AG08395 (cell line): Measurements from ENCODE around the gene IL1RL1.
"Not testable (repeated sequence)": the region's sequence is repeated elsewhere in the genome, so short reads cannot be mapped to it uniquely, and the experiment has no call there.

Experiments
- DNase-seq: peaks from one replicate; pipeline ENCODE4 v3.0.0; 2012; ENCODE audit warnings: mixed read lengths, low spot score

Gene IL1RL1

GRCh38 chr2:102291319-102292075 is 19.9 kb upstream of the IL1RL1 start:
- DNase-seq, result no peak

- no peak for DNase-seq
Measured at GRCh38 chr2:102294802-102295489, 16.4 kb upstream of the IL1RL1 start.

GRCh38 chr2:102295566-102295965 is 15.8 kb upstream of the IL1RL1 start:
- DNase-seq, result no peak

DNA sequence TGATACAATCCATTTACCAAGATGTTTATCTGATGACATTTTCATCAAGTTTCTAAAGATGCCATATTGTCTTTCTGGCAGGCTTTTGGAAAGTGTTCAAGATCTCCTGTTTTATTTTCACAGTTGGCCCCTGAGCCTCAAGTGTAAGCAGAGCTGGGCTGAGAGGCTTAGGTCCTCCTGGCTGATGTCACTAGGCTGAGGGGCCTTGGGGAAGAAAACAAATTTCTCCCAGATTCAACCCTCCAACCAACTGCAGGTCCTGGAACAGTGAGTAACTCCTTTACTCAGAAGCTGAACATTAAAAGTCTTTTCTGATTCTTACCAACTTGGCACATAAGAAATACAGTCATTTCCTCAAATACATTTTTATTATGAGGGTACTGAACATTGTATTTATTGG is 14.9 kb upstream of the IL1RL1 start:
- no peak for DNase-seq

GRCh38 chr2:102297891-102298290 is 13.5 kb upstream of the IL1RL1 start:
- DNase-seq, result no peak

GRCh38 chr2:102301867-102302362 is 9.4 kb upstream of the IL1RL1 start:
- no peak for DNase-seq

DNA sequence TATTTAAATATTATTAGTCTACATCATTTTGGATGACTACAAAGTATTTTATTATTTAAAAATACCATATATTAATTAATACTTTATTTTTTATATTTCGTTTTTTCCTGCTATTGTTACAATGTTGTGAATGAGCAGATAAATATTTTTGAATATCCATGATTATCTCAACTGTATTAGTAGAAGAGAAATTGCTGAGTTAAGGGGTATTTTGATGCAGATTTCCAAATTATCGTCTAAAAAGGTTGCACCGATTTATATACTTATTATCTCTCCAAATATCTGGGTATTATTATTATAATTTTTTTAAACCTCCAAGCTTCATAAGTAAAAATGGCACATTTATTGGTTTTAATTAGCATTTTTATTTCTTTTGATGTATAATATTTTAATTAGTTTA is 8.9 kb upstream of the IL1RL1 start:
- DNase-seq, result no peak

- no peak for DNase-seq
Measured at GRCh38 chr2:102303589-102303988, 7.8 kb upstream of the IL1RL1 start.

GRCh38 chr2:102304268-102304667 is 7.1 kb upstream of the IL1RL1 start:
- no peak for DNase-seq

DNA sequence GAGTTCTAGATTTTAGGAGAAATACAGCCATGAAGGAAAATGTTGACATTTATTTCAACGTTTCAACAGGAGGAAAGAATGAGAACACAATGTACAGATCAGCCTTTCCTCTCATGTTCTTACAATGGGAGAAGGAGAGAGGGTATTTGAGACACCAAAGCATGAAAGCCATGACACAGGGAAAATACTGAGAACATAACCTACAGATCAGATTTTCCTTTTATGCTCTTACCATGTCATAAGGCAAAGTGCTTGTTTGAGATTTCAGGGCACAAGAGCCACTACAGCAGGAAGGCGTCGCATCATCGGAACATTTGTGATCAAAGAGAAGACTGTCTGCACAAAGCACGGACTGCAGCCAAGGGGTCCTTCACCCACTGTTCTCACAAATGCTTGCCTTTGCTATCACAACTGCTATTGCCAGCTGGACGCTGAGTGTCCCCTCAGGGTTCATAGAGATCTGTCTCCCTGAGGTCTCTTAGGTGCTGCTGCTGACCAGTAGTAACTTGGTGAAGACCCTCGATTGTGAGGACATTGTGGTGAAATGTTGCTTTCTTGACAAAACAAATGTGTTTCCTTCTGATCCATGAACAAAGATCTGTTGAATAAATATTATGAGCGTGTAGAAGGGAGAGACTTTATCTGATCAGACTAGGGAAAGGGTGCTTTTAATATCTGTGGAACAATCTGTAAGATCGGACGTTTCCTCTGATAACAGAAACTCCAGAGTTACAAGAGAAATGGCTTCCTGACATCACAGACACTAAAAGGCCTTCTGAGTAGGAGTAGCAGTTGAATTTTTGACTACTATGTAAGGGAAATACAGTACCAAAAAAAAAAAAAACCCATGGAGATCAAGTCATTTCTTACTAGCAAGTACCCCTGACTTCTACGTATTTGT is 6.4 kb upstream of the IL1RL1 start:
- DNase-seq, result no peak

- DNase-seq, result no peak
Measured at GRCh38 chr2:102306125-102306524, 5.2 kb upstream of the IL1RL1 start.

- peak; percentile 13 for DNase-seq
Measured at GRCh38 chr2:102313025-102313424, 1.7 kb downstream of the IL1RL1 start.

DNA sequence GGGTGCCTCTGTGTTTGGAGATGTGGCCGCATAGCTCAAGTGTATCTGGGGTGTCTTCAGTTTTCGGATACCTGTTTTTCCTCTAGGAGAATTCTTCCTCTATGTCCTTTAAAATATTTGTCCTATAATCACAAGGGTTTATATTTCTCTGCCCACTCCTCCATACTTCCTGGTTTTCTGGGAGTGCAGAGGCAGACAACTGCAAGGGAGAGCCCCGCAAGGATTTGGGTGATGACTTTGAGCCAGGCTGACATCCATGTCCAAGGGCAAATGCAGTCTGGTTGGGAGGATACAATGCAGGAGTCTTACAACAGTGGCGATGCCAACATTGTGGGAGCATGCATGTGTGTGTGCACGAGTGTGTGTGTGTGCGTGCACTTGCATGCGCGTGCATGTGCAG is 2.1 kb downstream of the IL1RL1 start:
- DNase-seq, result no peak

DNA sequence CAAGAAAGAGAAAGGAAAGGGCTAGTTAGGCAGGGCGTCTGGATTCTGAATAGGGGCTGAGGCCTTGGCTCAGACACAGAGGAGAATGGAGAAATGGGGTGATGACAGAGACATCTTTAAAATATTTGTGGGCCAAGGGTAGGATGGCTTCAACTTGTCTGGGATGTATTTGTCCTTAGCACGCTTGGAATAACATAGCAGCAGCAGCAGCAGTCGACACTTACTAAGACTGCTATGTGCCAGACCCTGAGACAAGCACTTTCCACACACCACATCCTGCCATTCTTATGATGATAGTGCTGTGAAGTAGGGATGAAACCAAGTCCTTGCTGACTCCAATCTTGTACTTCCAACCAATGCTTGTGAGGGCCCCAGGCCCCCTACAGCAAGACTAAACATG is 2.6 kb downstream of the IL1RL1 start:
- DNase-seq, result peak; percentile 2

DNA sequence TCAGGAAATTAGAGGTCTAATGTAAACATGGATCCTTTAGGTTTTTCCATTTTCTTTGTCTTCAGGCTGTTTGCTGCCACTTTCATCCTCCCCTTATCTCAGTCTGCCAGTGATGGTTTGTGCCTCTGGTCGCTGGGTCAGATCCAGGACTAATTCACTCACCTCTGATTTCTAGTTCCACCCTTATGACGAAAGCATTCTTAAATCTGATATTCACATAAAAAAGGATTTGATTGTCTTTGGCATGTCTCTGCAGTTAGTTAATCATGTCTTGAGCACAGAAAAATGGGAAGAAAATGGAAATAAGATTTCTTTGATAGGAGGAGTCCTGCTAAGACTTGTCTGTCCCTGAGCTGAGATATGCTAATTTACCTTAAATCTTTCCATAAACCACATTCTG is 4.6 kb downstream of the IL1RL1 start:
- DNase-seq, result no peak

- no peak for DNase-seq
Measured at GRCh38 chr2:102317715-102318114, 6.4 kb downstream of the IL1RL1 start.

GRCh38 chr2:102318437-102318836 is 7.1 kb downstream of the IL1RL1 start:
- DNase-seq, result no peak

DNA sequence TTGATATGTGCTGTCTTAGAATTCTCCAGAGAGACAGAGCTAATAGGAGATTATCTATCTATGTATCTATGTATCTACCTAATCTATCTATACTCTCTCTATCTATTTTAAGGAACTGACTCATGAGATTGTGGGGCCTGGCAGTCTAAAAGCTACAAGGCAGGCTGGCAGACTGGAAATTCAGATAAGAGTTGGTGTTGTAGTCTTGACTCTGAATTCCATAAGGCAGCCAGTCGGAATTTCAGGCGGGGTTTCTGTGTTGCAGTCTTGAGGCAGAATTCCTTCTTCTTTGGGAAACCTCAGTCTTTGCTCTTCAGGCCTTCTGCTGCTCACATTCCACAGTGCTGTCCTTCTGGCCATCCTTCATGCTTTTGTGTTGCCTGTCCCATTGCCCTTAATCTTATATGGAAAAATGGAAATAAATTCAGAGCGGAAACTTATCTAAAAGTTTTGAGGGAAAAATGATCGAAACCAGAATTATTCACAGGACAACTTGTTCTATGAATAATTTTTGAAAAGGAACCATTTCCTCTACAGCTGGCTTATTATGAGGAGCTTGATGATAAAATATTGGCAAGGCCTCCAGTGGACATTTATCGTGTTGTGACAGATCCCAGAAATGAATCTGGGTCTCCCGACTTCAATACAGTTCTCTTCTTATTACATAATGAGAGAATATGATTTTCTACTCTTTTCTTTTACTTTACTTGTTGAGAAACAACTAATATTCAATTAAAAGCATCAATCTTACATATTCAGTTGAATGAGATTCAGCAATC is 10.8 kb downstream of the IL1RL1 start:
- DNase-seq, result no peak

GRCh38 chr2:102324914-102325313 is 13.6 kb downstream of the IL1RL1 start:
- DNase-seq, result not testable (repeated sequence)

DNA sequence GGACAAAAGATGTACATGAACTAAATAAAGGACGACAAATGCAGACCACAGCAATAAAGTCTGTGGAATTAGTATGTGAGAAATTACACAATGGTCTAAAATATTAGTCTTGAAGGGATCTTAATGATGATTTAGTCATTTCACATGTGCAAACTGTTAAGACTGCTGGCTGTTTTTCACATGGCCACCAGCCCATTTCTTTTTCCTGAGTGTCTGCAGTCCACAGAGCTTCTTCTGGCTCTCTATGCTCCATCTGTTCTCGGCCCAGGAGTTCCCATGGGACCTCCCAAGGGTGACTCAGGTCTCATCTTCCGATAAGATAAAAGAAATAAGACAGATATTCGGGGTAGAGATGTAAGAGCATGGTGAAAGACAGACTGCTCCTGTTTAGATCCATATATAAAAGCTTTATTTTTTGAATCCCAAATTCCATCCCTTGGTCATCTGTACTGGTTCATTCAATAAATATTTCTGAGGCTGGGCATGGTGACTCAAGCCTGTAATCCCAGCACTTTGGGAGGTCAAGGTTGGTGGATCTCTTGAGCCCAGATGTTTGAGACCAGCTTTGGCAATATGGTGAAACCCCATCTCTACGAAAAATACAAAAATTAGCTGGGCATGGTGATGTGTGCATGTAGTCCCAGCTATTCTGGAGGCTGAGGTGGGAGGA is 20.1 kb downstream of the IL1RL1 start:
- DNase-seq, result no peak

- DNase-seq, result no peak
Measured at GRCh38 chr2:102334486-102334885, 23.1 kb downstream of the IL1RL1 start.
